HFF-Myc (cell line): ENCODE results near the gene TFB2M.

Experiments
- DNase-seq: peaks from one replicate; pipeline ENCODE4 v3.0.0-alpha.2; 2011; ENCODE audit warnings: low read depth; ENCODE audit errors: extremely low read depth
- H3K4me3 ChIP-seq: replicated peaks from 2 replicates; pipeline ENCODE4 v1.5.1; 2011; ENCODE audit warnings: low read depth, mild to moderate bottlenecking, control low read depth, low read length
- TF ChIP-seq, protein P1 (sequence below): IDR thresholded peaks from 2 replicates; pipeline ENCODE4 v1.5.1; 2012; ENCODE audit warnings: mild to moderate bottlenecking, low read depth, low read length, control low read depth; ENCODE audit errors: missing control alignments

Gene TFB2M

DNA sequence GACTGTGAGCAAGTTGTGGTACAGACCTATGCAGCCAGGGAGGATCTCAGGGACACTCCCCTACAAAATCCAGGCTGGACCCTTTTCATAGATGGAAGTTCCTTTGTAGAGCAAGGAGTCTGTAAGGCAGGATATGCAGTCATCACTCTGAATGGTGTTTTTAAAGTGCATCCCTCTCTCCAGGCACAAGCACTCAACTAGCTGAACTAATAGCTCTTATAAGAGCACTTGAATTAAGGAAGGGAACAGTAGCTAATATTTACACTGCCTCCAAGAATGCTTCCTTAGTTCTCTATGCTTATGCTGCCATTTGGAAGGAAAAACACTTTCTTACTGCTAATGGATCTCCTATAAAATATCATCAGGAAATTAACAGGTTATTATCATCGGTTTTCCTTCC is 31.9 kb downstream of the TFB2M start:
- no peak overlapping the region for H3K4me3 ChIP-seq
- no peak for DNase-seq
- TF ChIP-seq, protein P1, sequence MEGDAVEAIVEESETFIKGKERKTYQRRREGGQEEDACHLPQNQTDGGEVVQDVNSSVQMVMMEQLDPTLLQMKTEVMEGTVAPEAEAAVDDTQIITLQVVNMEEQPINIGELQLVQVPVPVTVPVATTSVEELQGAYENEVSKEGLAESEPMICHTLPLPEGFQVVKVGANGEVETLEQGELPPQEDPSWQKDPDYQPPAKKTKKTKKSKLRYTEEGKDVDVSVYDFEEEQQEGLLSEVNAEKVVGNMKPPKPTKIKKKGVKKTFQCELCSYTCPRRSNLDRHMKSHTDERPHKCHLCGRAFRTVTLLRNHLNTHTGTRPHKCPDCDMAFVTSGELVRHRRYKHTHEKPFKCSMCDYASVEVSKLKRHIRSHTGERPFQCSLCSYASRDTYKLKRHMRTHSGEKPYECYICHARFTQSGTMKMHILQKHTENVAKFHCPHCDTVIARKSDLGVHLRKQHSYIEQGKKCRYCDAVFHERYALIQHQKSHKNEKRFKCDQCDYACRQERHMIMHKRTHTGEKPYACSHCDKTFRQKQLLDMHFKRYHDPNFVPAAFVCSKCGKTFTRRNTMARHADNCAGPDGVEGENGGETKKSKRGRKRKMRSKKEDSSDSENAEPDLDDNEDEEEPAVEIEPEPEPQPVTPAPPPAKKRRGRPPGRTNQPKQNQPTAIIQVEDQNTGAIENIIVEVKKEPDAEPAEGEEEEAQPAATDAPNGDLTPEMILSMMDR: no peak

DNA sequence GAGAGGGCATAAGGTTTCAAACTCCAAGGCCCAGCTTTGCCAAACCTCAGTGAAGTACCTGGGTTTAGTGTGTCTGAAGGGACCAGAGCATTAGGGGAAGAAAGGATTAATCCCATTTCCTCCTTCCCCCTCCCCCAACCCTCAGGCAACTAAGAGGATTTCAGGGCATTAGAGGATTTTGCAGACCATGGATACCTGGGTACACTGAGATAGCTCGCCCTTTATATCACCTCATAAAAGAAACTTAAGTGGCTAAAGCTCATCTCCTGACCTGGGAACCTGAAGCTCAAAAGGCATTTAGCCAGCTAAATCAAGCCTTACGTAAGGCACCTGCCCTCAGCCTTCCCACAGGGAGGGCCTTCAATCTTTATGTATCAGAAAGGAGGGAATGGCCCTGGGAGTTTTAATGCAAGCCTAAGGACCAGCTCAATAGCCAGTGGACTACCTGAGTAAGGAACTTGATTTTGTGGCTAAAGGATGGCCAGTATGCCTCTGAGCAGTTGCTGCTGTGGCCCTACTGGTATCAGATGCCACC is 32.6 kb downstream of the TFB2M start:
- TF ChIP-seq, protein P1: no peak
- H3K4me3 ChIP-seq: no peak overlapping the region
- no peak for DNase-seq

GRCh38 chr1:246532519-246532918 is 33.5 kb downstream of the TFB2M start:
- no peak for DNase-seq
- TF ChIP-seq, protein P1: peak; percentile 20
- no peak overlapping the region for H3K4me3 ChIP-seq

DNA sequence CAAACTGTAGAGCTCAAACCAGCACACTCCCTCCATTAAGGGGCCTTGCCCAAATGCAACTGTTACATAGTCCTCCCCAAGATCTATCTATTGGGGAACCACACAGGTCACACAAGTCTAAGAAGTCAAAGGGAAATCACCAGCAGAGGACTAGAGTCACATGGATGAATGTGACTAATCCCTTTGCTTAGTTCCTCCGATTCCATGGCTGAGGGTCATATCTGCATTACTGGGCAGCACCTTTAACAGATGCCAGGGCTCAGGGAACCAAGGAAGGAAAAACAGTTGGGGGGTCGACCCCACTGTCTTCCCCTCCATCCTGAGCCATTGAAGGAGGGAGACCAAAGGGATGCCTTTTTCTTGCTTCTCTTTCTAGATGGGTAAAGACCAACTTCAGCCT is 35.6 kb downstream of the TFB2M start:
- TF ChIP-seq, protein P1: no peak
- no peak overlapping the region for H3K4me3 ChIP-seq
- DNase-seq: no peak

DNA sequence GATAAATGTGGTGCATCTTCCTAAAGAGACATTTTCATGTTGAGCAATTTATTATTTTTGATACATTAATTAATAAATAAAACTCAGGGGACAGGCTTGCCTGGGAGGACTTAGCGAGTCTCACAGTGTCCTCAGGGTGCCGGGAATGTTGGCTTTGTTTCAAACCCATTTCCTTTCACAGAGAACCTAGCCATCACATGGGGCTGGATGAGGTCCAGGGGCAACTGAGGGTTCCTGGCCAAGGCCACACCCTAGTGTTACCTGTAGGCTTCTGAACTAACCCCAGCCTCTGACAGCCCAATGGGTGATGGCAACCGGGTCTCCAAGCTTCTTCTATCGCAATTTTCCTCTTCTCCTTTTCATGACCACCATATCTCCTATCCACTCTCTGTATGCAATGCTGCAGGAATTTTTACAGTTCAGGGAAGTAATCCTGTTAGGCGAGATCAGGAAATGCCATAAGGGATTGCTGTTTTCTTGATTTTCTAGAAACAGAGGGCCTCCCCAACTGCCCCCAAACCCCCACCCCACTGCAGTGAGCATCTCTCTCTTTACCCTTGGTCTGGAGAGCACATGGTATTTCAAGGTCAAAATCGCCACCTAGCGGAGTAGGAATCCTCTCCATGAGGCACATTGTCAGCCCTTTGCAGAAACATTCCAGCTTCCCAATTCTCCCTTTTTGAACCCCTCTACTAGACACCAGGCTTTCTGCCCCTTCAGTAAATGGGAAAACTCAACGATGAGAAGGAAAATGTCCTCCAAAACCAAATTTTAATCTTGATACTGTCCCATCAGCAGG is 36.9 kb downstream of the TFB2M start:
- no peak for DNase-seq
- no peak overlapping the region for H3K4me3 ChIP-seq
- TF ChIP-seq, protein P1: no peak

- no peak overlapping the region for H3K4me3 ChIP-seq
- DNase-seq: no peak
- TF ChIP-seq, protein P1: no peak
Measured at GRCh38 chr1:246527402-246528088, 38.5 kb downstream of the TFB2M start.
